Suppressor macrophage (primary cell): Measurements from ENCODE around the gene CCNG2.

Source experiments
- DNase-seq, 4 experiments: peaks; one replicate each; pipeline ENCODE4 v3.0.0-alpha.2; 2020 to 2022

The CCNG2 gene

DNA sequence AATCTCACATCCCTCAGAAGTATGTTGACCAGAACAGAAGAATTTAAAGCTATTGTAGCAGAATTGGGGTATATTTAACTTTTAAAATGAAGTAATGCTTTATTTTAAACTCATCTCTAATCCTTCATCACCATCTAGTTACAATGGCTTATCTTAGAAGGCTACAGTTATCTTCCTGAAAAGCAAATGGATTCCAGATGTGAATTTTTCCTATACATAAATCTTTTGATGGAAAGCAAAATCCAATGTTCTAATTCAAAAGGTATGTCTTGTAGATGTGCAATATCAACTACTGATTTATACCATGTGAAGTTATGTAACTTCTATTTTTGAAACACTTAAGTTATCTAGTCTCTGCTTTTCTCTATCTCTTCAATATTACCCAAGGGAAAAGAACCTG is 47.6 kb downstream of the CCNG2 start:
- no peak for DNase-seq

DNA sequence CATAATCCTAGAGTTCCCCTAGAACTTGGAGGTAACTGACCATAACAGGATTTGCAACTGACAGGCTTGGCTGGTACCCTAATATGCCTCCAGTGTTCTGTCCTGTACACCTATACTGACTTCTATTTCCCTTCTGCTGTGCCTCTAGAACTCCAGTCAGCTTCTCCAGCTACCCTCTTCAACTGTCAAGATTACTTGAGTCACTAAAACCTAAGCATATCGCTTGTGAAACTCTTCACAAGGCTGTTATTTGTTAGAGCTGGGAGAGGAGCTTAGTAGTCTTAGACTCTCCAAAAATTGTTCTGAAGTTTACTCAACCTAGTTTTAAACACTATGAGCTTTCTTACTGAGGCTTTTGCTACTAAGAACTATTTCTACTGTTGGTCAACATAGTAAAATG is 52.0 kb downstream of the CCNG2 start:
- no peak for DNase-seq

DNA sequence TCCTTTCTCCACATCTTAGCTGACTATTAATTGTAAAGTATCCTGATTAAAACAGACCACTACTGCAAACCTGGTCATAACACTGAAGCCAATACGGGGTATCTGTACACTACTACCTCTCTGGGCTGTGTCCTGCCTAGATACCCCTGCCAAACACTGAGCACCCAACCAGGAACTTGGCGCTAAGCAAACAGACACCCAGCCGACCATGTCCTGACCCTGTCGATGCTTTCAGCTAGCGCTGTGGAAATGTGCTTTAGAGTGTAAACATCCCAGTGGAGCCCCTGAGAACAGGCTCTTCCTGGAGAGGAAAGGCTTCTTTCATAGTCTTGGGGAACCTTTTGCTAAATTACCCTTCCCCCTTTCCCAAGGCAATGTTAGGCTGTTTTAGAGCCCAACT is 52.9 kb downstream of the CCNG2 start:
- DNase-seq, result no peak

DNA sequence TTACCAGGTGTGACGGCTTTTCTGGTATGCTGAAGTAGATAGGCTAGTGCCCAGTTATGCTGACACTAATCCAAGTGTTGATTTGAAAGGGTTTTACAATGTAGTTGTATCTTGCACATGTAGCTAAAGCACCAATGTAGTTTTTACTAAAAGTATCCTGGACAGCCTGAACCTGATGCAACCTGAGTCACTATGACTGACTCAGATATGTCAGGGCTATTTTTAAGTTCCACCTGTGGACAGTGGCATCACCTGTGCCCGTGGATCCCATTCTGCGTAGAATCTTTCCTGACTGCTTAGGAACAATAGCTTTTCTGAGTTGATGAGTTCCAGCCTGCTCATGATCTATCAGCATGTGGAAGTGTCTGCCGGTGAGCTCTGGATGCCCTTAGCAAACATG is 58.1 kb downstream of the CCNG2 start:
- no peak for DNase-seq

DNA sequence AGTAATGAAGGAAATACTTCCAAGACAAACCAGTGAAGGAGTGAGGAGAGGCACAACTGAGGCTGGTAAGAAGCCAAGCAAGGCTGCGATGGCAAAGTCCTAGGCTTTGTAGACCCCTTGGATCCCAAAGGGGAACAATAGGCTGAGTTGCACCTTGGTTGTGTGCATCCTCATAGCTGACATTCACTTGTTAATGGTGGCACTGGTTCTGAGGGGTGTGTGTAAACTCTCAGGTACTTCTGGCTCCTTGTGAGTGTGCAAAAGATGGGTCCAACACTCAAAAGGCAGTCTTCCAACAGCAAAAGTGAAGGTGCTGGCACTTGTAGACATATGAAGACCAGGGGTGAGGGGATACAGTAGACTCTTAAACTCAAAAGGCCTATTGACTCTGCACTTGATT is 60.5 kb downstream of the CCNG2 start:
- no peak for DNase-seq

DNA sequence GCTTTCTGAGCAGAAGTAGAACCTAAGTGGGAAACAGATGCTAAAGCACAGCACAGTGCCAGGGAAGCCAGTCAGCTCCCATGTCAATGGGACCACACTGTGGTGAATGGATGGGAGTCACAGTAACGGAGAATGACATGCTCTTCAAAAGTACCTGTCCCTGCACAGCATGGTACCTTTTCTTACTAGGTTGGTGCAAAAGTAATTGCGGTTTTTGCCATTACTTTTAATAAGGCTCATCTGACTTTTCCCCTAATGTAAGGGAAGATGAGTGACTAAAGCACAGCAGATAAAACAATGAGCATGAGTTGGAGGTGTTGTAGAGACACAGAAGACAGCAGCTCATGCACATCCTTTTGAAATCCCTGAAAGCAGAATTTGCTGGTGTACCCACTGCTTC is 62.3 kb downstream of the CCNG2 start:
- DNase-seq, result no peak
